GM18520 (cell line): Measurements from ENCODE around the gene SFTPA2.
"Not testable (repeated sequence)": the region's sequence is repeated elsewhere in the genome, so short reads cannot be mapped to it uniquely, and the experiment has no call there.

Experiments used
- ATAC-seq: cut with Tn5 transposase; IDR thresholded peaks from one replicate; pipeline ENCODE4 v1.9.1; 2021; ENCODE audit not compliant: unreplicated experiment

The SFTPA2 gene

GRCh38 chr10:79560160-79560709, at the start of gene SFTPA2:
Gene SFTPA2 (minus strand): TSS chr10:79560407. CDS start chr10:79559483, 924 bp downstream.
- no peak for ATAC-seq

GRCh38 chr10:79608505-79609375, 48.5 kb upstream of the SFTPA2 start:
- ATAC-seq, result no peak

- ATAC-seq, result no peak
Measured at GRCh38 chr10:79605308-79605707, 45.1 kb upstream of the SFTPA2 start.

GRCh38 chr10:79604294-79604693, 44.1 kb upstream of the SFTPA2 start:
- ATAC-seq, result no peak

- no peak for ATAC-seq
Measured at GRCh38 chr10:79602953-79603352, 42.7 kb upstream of the SFTPA2 start.

- ATAC-seq, result no peak
Measured at GRCh38 chr10:79601939-79602338, 41.7 kb upstream of the SFTPA2 start.

- not testable (repeated sequence) for ATAC-seq
Measured at GRCh38 chr10:79599644-79600043, 39.4 kb upstream of the SFTPA2 start.

GRCh38 chr10:79595510-79595909, 35.3 kb upstream of the SFTPA2 start:
- ATAC-seq, result no peak

GRCh38 chr10:79594565-79594964, 34.4 kb upstream of the SFTPA2 start:
- not testable (repeated sequence) for ATAC-seq

- no peak for ATAC-seq
Measured at GRCh38 chr10:79593377-79593776, 33.2 kb upstream of the SFTPA2 start.

GRCh38 chr10:79588800-79589199, 28.6 kb upstream of the SFTPA2 start:
- no peak for ATAC-seq

GRCh38 chr10:79586933-79587332, 26.7 kb upstream of the SFTPA2 start:
- no peak for ATAC-seq

- no peak for ATAC-seq
Measured at GRCh38 chr10:79585870-79586527, 25.8 kb upstream of the SFTPA2 start.

GRCh38 chr10:79583488-79584024, 23.3 kb upstream of the SFTPA2 start:
- ATAC-seq, result no peak

- ATAC-seq, result not testable (repeated sequence)
Measured at GRCh38 chr10:79582954-79583353, 22.7 kb upstream of the SFTPA2 start.

- no peak for ATAC-seq
Measured at GRCh38 chr10:79582096-79582495, 21.9 kb upstream of the SFTPA2 start.

GRCh38 chr10:79581044-79581443, 20.8 kb upstream of the SFTPA2 start:
- no peak for ATAC-seq

GRCh38 chr10:79579361-79579760, 19.2 kb upstream of the SFTPA2 start:
- no peak for ATAC-seq

GRCh38 chr10:79570624-79571023, 10.4 kb upstream of the SFTPA2 start:
- not testable (repeated sequence) for ATAC-seq

GRCh38 chr10:79563426-79563825, 3.2 kb upstream of the SFTPA2 start:
- no peak for ATAC-seq

- no peak for ATAC-seq
Measured at GRCh38 chr10:79562135-79562756, 2.0 kb upstream of the SFTPA2 start.
